K562 (cell line): ENCODE results near the gene RGPD8. TPM values are rescaled to one million over a fixed set of nuclear protein-coding genes. Genes with fewer than 3 reads are reported as not detected.

Experiments
- BRCA1 ChIP-seq, 2 experiments: fragments of 450-650 bp in 1 of 2; sonication (generic) in 1 of 2; formaldehyde crosslinking in 1 of 2; IDR thresholded peaks; 2 replicates each; pipeline versions ENCODE4 v1.5.0 to v1.6.1; 2017 to 2020; ENCODE audit warnings: mild to moderate bottlenecking in 1 of 2, missing genetic modification reagents in 1 of 2
- CBX1 ChIP-seq: sonication (generic); IDR thresholded peaks from 2 replicates; pipeline ENCODE4 v1.6.1; 2016; ENCODE audit warnings: antibody characterized with exemption, low read depth, mild to moderate bottlenecking
- EP300 ChIP-seq: IDR thresholded peaks from 2 replicates; pipeline ENCODE4 v1.6.1; 2012; ENCODE audit warnings: low read length, improper control_type of control experiment
- ESRRA ChIP-seq: fragments of 450-650 bp; IDR thresholded peaks from 2 replicates; pipeline ENCODE4 v1.6.1; 2014; ENCODE audit warnings: low read depth, mild to moderate bottlenecking, moderate library complexity, borderline replicate concordance
- FOXK2 ChIP-seq, 2 experiments: fragments of 450-650 bp; IDR thresholded peaks in 1 of 2; conservative IDR thresholded peaks in 1 of 2; 2 replicates each; pipeline ENCODE4 v1.6.1; 2016; ENCODE audit warnings: low read depth in 2 of 2, mild to moderate bottlenecking in 1 of 2
- LEF1 ChIP-seq: fragments of 450-650 bp; IDR thresholded peaks from 2 replicates; pipeline ENCODE4 v1.6.1; 2016; ENCODE audit warnings: mild to moderate bottlenecking
- MYBL2 ChIP-seq, 2 experiments: fragments of 450-650 bp in 1 of 2; sonication (generic) in 1 of 2; formaldehyde crosslinking in 1 of 2; IDR thresholded peaks; 2 replicates each; pipeline versions ENCODE4 v1.6.1 to v1.8.1; 2017 to 2022; ENCODE audit warnings: borderline replicate concordance in 1 of 2, inconsistent platforms in 1 of 2, low read depth in 1 of 2, mild to moderate bottlenecking in 1 of 2, missing genetic modification reagents in 1 of 2, moderate library complexity in 1 of 2
- NR2C1 ChIP-seq, 2 experiments: fragments of 450-650 bp; IDR thresholded peaks; 2 replicates each; pipeline ENCODE4 v1.6.1; 2017; ENCODE audit warnings: mild to moderate bottlenecking in 2 of 2, antibody characterized with exemption in 1 of 2, inconsistent platforms in 1 of 2, missing compliant biosample characterization in 1 of 2, missing genetic modification characterization in 1 of 2
- TAF15 ChIP-seq: fragments of 200-400 bp; formaldehyde crosslinking; IDR thresholded peaks from 2 replicates; pipeline ENCODE4 v1.6.1; 2017; ENCODE audit warnings: mild to moderate bottlenecking, low read depth, low read length, moderate library complexity
- XRCC5 ChIP-seq: fragments of 200-400 bp; formaldehyde crosslinking; IDR thresholded peaks from 2 replicates; pipeline ENCODE4 v1.6.1; 2017; ENCODE audit warnings: low read depth, mild to moderate bottlenecking, low read length
- ZNF175 ChIP-seq: fragments of 200-800 bp; sonication (Bioruptor generic); IDR thresholded peaks from 2 replicates; pipeline ENCODE4 v1.6.1; 2016; ENCODE audit warnings: low read depth, mild to moderate bottlenecking, missing genetic modification characterization, missing compliant biosample characterization
- ZNF217 ChIP-seq: sonication (generic); formaldehyde crosslinking; IDR thresholded peaks from 2 replicates; pipeline ENCODE4 v1.8.0; 2022; ENCODE audit warnings: mild to moderate bottlenecking, missing genetic modification reagents
- ZNF395 ChIP-seq: fragments of 200-800 bp; sonication (Bioruptor generic); IDR thresholded peaks from 2 replicates; pipeline ENCODE4 v1.6.1; 2017; ENCODE audit warnings: missing genetic modification characterization, missing compliant biosample characterization
- ZNF740 ChIP-seq, 3 experiments: fragments of 200-800 bp in 1 of 3; sonication (Bioruptor generic) in 1 of 3; sonication (generic) in 1 of 3; formaldehyde crosslinking in 1 of 3; IDR thresholded peaks; 2 replicates each; pipeline versions ENCODE4 v1.6.1 to v1.8.0; 2016 to 2022; ENCODE audit warnings: mild to moderate bottlenecking in 2 of 3, missing compliant biosample characterization in 2 of 3, missing genetic modification characterization in 2 of 3, missing genetic modification reagents in 1 of 3
- ZNF780A ChIP-seq: fragments of 250-450 bp; sonication (Bioruptor Pico); IDR thresholded peaks from 2 replicates; pipeline ENCODE4 v1.5.0; 2021; ENCODE audit warnings: mild to moderate bottlenecking
- ZNF830 ChIP-seq: fragments of 250-450 bp; sonication (Bioruptor Pico); IDR thresholded peaks from 2 replicates; pipeline ENCODE4 v1.5.0; 2021; ENCODE audit warnings: mild to moderate bottlenecking
- polyA plus RNA-seq, 8 experiments: library from polyadenylated mRNA; depleted of rRNA in 4 of 8; stranded (reverse) in 5 of 8; unstranded in 3 of 8; fragments of >200 nt; fragmentation: Nextera tagmentation in 2 of 8; fragmentation: Illumina TruSeq in 1 of 8; extraction: Ambion mirVana in 2 of 8; extraction: Trizol in 1 of 8; gene quantifications; 2 replicates each; pipeline versions ENCODE4 v1.2.1 to v1.2.3, GENCODE V29; 2011 to 2014; ENCODE audit warnings: inconsistent platforms in 1 of 8, missing spikeins in 1 of 8
- total RNA-seq, 7 experiments: library from RNA; depleted of rRNA in 6 of 7; stranded (reverse); fragments of >200 nt in 6 of 7; fragmentation: Illumina TruSeq in 2 of 7; extraction: Trizol in 2 of 7; gene quantifications; 2 replicates each; pipeline versions ENCODE4 v1.2.1 to v1.2.3, GENCODE V29; 2011 to 2021; ENCODE audit warnings: low replicate concordance in 1 of 7
- TF ChIP-seq, protein P1 (sequence below): fragments of 450-650 bp; IDR thresholded peaks from 2 replicates; pipeline ENCODE4 v1.6.1; 2018; ENCODE audit not compliant: partially characterized antibody
- TF ChIP-seq, protein P2 (sequence below): fragments of 250-450 bp; sonication (Bioruptor Pico); IDR thresholded peaks from 2 replicates; pipeline ENCODE4 v1.8.0; 2021; ENCODE audit warnings: borderline replicate concordance, mild to moderate bottlenecking, moderate library complexity; ENCODE audit not compliant: poor library complexity, severe bottlenecking
- TF ChIP-seq, protein P3 (sequence below): fragments of 450-650 bp; formaldehyde crosslinking; IDR thresholded peaks from 2 replicates; pipeline ENCODE4 v1.4.0; 2020; ENCODE audit warnings: mild to moderate bottlenecking

RGPD8 gene
- total and polyA plus RNA-seq, 9 of the 15 experiments (the other 6 are each of a cell fraction or from before 2014, with no cell fraction given) = 0.03 to 0.47 (median 0.12) TPM; not detected in 1

GRCh38 chr2:112451317-112451716 lies 17.9 kb upstream of the RGPD8 start (continued):
- TF ChIP-seq FOXK2 (conservative IDR thresholded peaks at IDR 0.05 in 1 of 2, IDR thresholded peaks at IDR 0.05 in 1 of 2; ENCODE audit: low read depth in 2 of 2) (no peak), ZNF395 (CRISPR knock-in tag) (peak; percentile 49; the same call in 1 of the 2 replicates), ZNF175 (0 out of 2 replicates have a peak, but pooled peaks have one; percentile 51), TAF15 (no peak), MYBL2 (IDR thresholded peaks at IDR 0.05; ENCODE audit: low read depth) (no peak), MYBL2 (CRISPR knock-in tag; IDR thresholded peaks at IDR 0.05; ENCODE audit: borderline replicate concordance) (no peak), NR2C1 (IDR thresholded peaks at IDR 0.05) (no peak), NR2C1 (tag; IDR thresholded peaks at IDR 0.05) (0 out of 2 replicates have a peak, but pooled peaks have one; percentile 21), ZNF830 (CRISPR knock-in tag) (no peak), CBX1 (no peak), ZNF780A (CRISPR knock-in tag) (no peak), LEF1 (no peak), ESRRA (no peak), XRCC5 (no peak), ZNF217 (CRISPR knock-in tag) (no peak), ZNF740 (CRISPR knock-in tag; IDR thresholded peaks at IDR 0.05) (no peak), ZNF740 (tag; IDR thresholded peaks at IDR 0.05) (peak in 1 of 2 experiments; percentile 81; a peak in 2 of 4 replicates), BRCA1 (IDR thresholded peaks at IDR 0.05) (no peak), BRCA1 (CRISPR knock-in tag; IDR thresholded peaks at IDR 0.05) (no peak), EP300 (no peak)
- TF ChIP-seq, protein P1, sequence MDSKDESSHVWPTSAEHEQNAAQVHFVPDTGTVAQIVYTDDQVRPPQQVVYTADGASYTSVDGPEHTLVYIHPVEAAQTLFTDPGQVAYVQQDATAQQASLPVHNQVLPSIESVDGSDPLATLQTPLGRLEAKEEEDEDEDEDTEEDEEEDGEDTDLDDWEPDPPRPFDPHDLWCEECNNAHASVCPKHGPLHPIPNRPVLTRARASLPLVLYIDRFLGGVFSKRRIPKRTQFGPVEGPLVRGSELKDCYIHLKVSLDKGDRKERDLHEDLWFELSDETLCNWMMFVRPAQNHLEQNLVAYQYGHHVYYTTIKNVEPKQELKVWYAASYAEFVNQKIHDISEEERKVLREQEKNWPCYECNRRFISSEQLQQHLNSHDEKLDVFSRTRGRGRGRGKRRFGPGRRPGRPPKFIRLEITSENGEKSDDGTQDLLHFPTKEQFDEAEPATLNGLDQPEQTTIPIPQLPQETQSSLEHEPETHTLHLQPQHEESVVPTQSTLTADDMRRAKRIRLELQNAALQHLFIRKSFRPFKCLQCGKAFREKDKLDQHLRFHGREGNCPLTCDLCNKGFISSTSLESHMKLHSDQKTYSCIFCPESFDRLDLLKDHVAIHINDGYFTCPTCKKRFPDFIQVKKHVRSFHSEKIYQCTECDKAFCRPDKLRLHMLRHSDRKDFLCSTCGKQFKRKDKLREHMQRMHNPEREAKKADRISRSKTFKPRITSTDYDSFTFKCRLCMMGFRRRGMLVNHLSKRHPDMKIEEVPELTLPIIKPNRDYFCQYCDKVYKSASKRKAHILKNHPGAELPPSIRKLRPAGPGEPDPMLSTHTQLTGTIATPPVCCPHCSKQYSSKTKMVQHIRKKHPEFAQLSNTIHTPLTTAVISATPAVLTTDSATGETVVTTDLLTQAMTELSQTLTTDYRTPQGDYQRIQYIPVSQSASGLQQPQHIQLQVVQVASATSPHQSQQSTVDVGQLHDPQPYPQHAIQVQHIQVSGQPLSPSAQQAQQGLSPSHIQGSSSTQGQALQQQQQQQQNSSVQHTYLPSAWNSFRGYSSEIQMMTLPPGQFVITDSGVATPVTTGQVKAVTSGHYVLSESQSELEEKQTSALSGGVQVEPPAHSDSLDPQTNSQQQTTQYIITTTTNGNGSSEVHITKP = no peak
- TF ChIP-seq, protein P2, sequence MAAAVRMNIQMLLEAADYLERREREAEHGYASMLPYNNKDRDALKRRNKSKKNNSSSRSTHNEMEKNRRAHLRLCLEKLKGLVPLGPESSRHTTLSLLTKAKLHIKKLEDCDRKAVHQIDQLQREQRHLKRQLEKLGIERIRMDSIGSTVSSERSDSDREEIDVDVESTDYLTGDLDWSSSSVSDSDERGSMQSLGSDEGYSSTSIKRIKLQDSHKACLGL (CRISPR knock-in tag) = no peak
- TF ChIP-seq, protein P3, sequence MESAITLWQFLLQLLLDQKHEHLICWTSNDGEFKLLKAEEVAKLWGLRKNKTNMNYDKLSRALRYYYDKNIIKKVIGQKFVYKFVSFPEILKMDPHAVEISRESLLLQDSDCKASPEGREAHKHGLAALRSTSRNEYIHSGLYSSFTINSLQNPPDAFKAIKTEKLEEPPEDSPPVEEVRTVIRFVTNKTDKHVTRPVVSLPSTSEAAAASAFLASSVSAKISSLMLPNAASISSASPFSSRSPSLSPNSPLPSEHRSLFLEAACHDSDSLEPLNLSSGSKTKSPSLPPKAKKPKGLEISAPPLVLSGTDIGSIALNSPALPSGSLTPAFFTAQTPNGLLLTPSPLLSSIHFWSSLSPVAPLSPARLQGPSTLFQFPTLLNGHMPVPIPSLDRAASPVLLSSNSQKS (CRISPR knock-in tag) = no peak
